Measurements from ENCODE around the gene CLSTN2.

CLSTN2 gene

DNA sequence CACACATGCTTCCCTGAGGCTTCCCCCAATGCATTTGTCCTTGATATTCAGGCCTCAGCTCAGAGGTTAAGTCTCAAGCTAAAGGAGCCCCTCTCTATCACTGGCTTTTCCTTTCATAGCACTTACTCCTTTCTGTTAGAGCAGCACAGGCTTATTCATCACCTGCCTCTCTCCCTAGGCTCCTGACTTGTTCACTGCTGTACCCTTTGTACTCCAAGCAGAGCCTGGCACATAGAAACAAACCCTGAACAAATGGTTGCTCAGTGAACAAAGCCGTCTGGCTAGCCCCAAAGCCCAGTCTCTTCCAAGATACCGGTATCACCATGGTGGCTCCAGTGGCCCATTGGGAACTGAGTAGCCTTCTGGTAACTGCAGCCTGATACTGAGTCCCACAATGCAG is 511.7 kb downstream of the CLSTN2 start:
- DNase-seq (ENCODE audit: low read depth) = no peak
- H3K4me3 ChIP-seq (ENCODE audit: low read depth, low read length) = no peak overlapping the region
- TF ChIP-seq, protein P1, sequence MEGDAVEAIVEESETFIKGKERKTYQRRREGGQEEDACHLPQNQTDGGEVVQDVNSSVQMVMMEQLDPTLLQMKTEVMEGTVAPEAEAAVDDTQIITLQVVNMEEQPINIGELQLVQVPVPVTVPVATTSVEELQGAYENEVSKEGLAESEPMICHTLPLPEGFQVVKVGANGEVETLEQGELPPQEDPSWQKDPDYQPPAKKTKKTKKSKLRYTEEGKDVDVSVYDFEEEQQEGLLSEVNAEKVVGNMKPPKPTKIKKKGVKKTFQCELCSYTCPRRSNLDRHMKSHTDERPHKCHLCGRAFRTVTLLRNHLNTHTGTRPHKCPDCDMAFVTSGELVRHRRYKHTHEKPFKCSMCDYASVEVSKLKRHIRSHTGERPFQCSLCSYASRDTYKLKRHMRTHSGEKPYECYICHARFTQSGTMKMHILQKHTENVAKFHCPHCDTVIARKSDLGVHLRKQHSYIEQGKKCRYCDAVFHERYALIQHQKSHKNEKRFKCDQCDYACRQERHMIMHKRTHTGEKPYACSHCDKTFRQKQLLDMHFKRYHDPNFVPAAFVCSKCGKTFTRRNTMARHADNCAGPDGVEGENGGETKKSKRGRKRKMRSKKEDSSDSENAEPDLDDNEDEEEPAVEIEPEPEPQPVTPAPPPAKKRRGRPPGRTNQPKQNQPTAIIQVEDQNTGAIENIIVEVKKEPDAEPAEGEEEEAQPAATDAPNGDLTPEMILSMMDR (IDR thresholded peaks at IDR 0.05; ENCODE audit: insufficient read depth, low read depth, low read length, missing control alignments) = no peak

DNA sequence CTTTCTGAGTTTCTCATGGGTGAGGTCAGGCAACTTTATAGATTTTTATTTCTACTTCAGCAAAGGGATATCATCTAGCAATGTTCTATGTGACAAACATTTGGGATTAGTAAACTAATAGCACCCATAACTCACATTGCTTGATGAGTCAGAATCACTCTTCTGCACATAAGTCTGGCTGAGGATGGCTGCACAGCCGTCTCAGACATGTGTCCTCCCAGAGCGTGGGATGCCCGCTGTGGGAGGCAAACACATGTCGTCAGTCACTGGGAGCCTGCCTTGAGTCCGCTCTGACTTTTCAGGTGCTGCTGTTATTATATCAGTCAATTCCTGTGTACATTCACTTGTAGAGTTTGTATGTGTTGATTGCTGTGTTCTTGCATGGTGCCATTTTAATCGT is 512.2 kb downstream of the CLSTN2 start:
- DNase-seq (ENCODE audit: low read depth) = no peak
- no peak overlapping the region for H3K4me3 ChIP-seq (ENCODE audit: low read depth, low read length)
- TF ChIP-seq, protein P1 (IDR thresholded peaks at IDR 0.05; ENCODE audit: insufficient read depth, low read depth, low read length, missing control alignments) = no peak

DNA sequence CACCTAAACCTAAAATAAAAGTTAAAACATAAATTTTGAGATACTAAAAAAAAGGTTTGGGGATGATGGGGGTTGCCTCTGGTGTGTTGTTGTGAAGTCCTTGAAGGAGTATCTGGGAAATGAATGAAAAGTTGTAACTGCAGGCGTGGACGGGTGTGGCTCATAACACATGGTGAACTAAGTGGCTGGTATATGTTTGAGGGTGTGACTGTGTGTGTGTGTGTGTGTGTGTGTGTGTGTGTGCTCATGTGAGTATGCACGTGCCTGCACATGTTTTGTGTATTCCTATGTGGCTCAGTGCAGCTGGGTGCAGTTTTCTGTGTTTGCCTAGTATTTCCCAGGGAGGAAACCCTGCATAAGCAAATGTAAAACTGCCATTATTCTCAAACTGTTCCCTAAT is 513.0 kb downstream of the CLSTN2 start:
- TF ChIP-seq, protein P1 (IDR thresholded peaks at IDR 0.05; ENCODE audit: insufficient read depth, low read depth, low read length, missing control alignments) = no peak
- H3K4me3 ChIP-seq (ENCODE audit: low read depth, low read length) = no peak overlapping the region
- DNase-seq (ENCODE audit: low read depth) = no peak

DNA sequence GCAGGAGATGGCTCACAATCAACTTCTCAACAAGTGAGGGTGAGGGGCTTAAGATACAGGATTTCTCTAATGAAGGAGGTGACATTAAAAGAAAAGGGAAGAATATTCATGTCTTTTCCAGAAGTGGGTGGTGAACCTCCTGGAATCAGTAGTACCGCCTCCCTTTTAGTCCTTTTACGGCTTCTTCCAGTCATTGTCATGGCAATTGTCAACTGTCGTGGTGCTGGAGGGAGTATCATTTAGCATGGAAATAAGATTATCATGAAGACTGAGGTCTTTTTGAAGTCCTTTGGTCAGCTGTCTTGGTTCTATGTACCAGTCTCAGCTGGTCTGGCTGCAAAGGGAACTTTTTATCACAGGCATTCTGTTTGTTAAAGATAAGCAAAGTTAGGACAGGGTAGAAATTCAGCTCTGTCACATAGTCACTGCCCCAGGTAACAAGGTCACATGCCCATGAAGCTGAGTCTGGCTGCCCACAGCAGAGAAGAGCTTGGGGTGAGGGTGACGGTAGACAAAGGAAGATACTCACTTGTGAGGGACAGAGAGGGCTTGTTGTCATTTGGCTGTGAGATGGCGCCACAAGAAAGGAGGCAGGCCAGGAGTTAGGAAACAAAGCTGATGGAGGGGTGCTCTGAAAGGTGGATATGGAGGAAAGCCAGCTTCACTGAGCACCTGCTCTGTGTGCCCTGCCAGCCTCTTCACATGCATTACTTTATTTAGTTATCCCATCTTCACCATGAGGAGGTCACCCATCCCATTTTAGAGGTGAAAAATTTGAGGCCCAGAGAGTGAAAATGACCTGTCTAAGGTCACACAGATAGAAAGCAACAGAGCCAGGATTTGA is 514.6 kb downstream of the CLSTN2 start:
- DNase-seq (ENCODE audit: low read depth) = no peak
- TF ChIP-seq, protein P1 (IDR thresholded peaks at IDR 0.05; ENCODE audit: insufficient read depth, low read depth, low read length, missing control alignments) = no peak
- H3K4me3 ChIP-seq (ENCODE audit: low read depth, low read length) = no peak overlapping the region

DNA sequence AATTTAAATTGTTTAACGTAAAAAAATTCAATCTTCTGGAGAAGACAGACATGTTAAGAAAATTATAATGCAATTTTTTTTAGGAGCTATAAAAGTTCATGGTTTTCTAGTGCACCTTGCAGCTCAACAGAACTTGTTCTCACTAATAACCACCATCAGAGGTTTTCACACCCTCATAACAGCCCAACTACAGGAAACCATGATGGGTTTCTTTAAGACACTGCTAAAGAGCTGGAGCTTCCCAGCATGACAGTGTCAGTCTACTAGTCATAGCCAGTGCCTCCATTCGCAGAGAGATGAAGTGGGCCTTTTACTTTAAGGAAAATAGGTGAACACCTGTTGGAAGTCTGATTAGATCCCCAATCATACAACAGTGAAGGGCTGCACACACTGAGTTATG is 518.8 kb downstream of the CLSTN2 start:
- DNase-seq (ENCODE audit: low read depth) = no peak
- H3K4me3 ChIP-seq (ENCODE audit: low read depth, low read length) = no peak overlapping the region
- TF ChIP-seq, protein P1 (IDR thresholded peaks at IDR 0.05; ENCODE audit: insufficient read depth, low read depth, low read length, missing control alignments) = no peak

DNA sequence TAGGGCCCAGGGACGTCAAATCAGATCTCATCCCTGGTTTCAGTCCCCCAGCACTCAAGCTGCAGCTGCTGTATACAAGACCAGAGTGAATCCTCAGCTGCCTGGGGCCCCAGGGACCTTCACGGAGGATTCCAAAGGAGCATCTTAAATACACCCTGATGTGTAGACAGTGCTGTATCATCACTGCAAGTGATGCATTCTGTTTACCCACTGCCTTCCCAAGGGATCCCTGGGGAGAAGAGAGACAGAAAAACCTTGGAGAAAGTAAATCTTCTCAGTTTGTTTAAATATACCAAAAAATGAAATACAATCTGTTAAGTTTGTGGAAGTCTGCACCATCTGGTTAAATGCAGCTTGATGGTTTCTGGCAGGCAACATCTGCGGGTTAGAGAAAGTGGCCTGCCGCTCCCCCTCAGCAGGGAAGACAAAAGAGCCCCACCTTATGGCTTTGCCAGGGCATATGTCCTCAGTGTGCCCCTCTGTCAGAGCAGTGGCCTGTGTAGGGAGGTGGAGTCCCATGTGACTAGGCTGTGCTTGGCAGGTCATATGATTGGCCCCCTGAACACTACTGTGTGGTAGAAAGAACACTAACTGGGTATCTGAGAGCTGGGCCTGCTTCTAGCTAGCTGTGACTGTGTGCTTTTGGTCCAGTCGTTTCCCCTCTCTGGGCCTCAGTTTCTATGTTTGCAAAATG is 520.7 kb downstream of the CLSTN2 start:
- no peak for DNase-seq (ENCODE audit: low read depth)
- no peak overlapping the region for H3K4me3 ChIP-seq (ENCODE audit: low read depth, low read length)
- TF ChIP-seq, protein P1 (IDR thresholded peaks at IDR 0.05; ENCODE audit: insufficient read depth, low read depth, low read length, missing control alignments) = no peak
